GM18526 (cell line): ENCODE data around the gene EEF1AKMT3.

ENCODE experiments used
- POLR2A ChIP-seq: IDR thresholded peaks from 3 replicates; pipeline ENCODE4 v1.6.1; 2011; ENCODE audit not compliant: insufficient read length; ENCODE audit errors: extremely low read depth

EEF1AKMT3 gene

GRCh38 chr12:57731411-57732080 is 40.9 kb upstream of the EEF1AKMT3 start:
- no peak for TF ChIP-seq POLR2A

DNA sequence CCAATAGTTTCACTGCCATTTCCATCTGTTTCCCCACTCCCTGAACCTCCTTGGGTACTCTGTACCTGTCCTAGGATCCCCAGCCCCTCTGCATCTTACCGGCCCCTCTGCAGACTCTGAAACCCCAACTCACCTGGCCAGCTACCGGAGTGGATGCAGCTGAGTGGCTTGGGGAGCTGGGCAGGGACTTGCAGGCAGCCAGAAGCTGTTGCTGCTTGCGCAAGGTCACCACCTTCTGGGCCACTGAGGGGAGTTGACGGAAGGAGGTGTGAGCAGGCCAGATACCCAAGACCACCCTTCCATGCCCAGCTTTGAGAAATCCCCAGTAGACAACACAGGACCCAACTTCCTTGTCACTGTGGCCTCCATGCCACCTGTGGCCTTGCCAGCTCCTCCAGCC is 40.1 kb upstream of the EEF1AKMT3 start:
- TF ChIP-seq POLR2A, result no peak

DNA sequence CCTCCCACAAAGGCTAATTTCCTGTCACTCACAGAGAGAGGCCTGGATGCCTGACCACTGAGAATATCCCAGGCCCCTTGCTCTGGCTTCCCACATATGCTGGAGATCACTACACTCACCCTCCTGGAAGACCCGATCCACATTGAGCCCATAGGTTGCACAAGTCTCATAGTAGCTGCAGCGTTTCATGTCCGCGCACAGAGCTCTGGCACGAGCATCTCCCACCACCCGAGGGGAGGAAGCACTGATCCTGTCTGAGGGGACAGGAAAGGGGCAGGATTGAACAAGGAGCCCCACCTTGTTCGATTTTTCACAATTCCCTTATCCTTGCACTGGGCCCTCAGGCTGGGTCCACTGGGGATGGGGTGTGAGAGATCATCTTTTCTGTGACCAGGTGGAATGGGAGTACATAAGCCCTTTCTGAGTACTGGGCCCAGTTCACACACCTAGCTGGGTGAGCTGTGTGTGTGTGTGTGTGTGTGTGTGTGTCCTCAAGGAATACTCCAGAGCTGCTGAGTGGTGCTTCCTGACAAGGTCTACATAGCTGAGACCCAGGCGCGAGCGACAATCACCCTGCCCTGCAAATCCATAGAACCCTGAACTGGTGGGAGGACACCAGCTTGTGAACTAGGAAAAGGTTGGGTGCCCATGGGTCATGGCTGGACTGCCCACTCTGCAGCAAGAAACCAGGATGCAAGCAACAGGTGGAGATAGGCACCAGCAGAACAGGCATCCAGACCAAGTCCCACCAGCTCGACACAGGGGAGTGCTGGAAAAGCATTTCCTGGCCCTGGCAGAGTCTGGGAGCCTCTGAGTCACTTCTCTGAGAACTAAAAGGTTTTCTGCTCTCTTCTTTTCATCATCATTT is 39.5 kb upstream of the EEF1AKMT3 start:
- no peak for TF ChIP-seq POLR2A

- no peak for TF ChIP-seq POLR2A
Observed at GRCh38 chr12:57733928-57734327, 38.5 kb upstream of the EEF1AKMT3 start.

- TF ChIP-seq POLR2A, result no peak
Observed at GRCh38 chr12:57734591-57734990, 37.8 kb upstream of the EEF1AKMT3 start.

- no peak for TF ChIP-seq POLR2A
Observed at GRCh38 chr12:57735198-57735855, 37.1 kb upstream of the EEF1AKMT3 start.

DNA sequence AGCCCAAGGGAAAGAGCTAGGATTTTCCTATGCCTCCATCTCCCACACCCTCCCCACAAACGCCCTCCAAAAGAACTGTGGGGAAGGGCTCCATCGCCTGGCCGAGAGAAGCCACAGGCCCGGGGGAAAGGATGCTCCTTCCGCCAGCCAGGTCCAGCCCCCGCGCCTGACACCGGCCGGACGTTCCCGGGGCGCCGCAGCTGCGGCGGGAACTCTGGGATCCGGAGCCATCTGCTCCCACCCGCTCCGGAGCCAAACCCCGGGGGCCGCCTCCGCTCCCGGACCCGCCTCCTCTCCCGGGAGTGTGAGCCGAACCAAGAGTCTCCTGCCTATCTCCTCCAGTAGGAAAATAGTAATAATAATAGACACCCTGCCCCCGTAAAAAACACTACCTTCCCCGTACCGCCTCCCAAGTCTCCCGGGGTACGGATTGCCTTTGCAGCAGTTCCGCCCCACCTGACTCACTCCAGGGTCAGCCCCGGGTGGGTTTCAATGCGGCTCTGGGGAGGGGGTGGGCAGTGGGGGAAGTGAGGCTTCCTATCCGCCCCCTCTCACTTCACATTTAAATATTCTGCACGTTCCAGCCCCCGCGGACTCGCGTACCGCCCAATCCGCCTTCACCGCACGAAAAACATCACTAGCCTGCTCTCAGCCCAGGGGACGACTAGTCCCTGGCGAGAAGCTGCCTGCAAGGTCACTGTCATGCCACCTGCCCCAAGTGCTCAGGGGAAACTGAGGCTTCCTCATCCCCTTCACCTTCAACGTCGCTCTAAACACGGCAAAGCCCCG is 36.3 kb upstream of the EEF1AKMT3 start:
- TF ChIP-seq POLR2A, result no peak

DNA sequence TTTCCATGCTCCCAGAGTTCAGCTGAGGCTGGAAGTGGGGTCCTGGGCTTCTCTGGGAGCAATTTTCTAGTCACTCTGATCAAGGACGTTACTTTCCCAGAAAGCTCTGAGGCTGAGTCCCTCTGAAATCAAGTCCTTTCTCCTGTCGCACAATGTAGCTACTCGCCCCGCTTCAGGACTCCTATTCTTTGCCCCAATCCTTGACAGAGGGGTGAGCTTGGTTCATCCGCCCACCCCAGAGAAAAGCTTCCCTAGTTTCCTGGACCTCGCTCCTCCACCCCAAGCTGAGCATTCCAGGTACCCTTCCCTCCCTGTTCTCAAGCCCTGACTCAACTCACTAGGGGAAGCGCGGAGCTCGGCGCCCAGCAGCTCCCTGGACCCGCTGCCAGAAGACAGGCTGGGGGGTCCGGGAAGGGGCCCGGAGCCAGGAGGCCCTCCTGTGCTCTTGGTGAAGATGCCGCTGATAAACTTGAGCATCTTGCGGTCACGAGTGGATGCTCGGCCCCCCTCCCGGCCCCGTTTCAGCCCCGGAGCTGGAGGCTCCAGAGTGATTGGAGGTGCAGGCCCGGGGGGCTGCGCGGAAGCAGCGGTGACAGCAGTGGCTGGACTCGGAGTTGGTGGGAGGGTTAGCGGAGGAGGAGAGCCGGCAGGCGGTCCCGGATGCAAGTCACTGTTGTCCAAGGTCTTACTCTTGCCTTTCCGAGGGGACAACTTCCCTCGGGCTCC is 35.5 kb upstream of the EEF1AKMT3 start:
- TF ChIP-seq POLR2A, result no peak

- TF ChIP-seq POLR2A, result no peak
Observed at GRCh38 chr12:57737467-57738460, 34.6 kb upstream of the EEF1AKMT3 start.

- no peak for TF ChIP-seq POLR2A
Observed at GRCh38 chr12:57738661-57739237, 33.7 kb upstream of the EEF1AKMT3 start, which contains the start of gene AGAP2. TSS of gene AGAP2 (minus strand) at chr12:57738742. CDS start at chr12:57738246, 496 bp downstream.

GRCh38 chr12:57739387-57739786 is 33.0 kb upstream of the EEF1AKMT3 start:
- TF ChIP-seq POLR2A, result no peak

DNA sequence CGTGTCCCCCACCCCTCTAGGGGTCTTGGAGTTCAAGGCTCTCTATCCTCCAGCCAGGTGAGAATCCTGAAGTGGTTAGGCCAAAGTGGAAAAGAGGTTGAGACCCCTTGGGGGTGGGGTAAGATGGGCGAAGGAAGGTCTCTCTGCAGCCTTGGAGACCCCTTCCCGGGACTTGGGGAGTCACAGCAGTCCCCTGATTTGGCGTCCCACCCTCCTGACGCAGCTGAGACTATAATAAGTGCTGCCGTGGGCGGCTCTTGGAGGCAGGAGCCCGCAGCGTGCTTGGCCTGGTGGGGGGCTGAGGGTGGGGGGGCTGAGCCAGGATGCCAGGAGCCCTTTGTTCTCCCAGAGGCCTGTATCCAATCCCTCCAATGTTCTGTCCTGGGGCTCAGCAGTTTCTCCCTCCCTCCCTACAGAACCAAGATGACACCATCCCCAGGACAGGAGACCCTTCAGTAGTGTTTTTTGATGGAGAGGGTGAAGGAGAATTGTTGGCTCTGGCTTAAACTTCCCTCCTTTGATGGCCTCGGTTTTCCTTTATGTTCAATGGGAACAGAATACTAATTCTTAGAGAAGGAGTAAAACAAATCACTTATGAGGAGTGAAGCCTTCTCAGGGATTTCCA is 32.4 kb upstream of the EEF1AKMT3 start:
- no peak for TF ChIP-seq POLR2A
